GM21717 (cell line): ENCODE results near the gene PRR18.
A peak's percentile ranks its signal among the peaks of the same experiment; 100 is the strongest.

ENCODE experiments used
- ATAC-seq: cut with Tn5 transposase; IDR thresholded peaks from one replicate; pipeline ENCODE4 v1.9.1; 2021; ENCODE audit warnings: mild to moderate bottlenecking, moderate library complexity; ENCODE audit not compliant: unreplicated experiment

Gene PRR18

DNA sequence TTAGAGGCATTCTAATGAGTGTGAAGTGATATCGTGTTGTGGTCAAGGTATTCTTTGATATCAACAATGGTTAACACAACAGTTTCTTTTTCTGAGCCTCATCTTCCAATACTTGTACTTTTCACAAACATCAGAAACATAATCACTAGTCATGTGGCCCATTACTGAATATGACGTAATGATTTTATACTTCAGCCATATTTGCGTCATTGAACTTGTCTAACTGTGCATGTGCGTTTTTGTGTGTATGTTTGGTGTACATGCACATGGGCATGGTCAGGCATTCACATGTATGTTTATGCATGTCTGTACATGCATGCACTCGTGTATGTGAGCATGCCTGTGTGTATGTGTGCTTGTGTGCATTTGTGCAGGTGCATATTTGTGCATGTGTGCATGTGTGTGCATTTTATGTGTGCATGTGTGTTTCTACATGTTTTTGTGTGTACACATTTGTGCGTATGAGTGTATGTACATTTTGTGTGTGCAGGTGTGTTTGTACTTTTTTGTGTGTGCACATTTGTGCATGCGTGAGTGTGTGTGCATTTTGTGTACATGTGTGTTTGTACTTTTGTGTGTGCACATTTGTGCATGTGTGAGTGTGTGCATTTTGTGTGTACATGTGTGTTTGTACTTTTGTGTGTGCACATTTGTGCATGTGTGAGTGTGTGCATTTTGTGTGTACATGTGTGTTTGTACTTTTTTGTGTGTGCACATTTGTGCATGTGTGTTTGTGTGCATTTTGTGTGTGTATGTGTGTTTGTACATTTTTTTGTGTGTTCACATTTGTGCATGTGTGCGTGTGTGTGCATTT lies 29.4 kb downstream of the PRR18 start:
- no peak for ATAC-seq

DNA sequence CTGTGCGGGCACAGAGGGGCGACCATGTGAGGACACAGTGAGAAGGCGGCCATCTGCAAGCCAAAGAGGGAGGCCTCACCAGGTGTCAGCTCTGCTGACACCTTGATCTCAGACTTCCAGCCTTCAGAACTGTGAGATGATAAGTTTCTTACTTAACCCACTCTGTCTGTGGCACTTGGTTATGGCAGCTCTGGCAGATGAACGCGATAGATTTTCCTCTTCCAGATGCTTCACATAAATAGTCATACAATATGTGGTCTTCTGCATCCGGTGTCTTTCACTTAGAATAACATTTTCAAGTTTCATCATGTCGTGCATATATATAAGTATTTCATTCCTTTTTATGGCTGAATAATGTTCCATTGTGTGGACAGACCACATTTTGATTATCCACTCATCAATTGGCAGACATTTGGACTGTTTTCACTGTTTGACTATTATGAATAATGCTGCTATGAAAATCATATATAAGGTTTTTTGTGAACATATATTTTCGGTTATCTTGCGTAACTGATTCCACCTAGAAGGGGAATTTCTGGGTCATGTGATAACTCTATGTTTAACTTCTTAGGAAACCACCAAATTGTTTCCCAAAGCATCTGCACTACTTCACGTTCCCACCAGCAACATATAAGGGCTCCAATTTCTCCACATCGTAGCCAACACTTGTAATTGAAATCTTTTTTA lies 30.2 kb downstream of the PRR18 start:
- no peak for ATAC-seq

- no peak for ATAC-seq
These were observed 31.2 kb downstream of the PRR18 start for GRCh38 chr6:166277018-166277417.

DNA sequence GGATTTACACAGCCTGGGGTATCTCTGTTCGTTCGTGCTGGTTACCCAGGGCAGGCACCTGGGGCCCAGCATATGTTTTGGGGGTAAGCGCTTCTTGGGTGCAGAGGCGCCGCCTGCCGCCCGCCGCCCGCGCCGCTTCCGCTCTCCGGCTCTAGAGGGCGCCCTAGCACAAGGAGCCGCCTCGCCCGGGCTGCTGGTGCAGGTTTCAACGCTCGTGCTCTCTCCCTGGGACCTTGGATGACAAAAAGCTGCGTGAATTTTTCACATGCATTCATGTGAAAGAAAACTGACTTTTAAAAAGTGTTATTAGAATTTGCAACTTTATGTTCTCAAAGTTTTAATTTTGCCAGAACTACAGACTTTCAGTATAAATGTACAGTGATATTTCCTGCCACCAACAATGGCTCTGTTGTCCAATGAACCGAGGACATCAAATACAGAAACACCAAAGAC lies 32.5 kb downstream of the PRR18 start:
- peak; percentile 73 for ATAC-seq

- ATAC-seq = no peak
These were observed 33.3 kb downstream of the PRR18 start for GRCh38 chr6:166274739-166275370.

DNA sequence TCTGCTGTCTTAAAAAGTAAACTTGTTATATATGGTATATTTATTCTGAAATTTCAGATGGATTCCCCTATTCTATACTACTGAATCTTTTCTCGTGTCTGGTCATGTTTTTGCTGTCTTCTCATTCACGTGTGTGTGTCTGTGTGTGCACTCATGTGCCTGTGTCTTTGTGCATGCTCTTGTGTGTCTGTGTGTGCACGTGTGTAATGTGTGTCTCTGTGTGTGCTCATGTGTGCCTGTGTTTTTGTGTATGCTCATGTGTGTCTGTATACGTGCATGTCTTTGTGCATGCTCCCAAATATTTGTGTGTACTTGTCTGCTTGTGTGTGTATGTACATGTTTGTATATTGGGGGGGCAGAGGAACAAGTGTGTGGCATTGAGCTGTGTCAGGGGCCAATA lies 34.0 kb downstream of the PRR18 start:
- no peak for ATAC-seq

DNA sequence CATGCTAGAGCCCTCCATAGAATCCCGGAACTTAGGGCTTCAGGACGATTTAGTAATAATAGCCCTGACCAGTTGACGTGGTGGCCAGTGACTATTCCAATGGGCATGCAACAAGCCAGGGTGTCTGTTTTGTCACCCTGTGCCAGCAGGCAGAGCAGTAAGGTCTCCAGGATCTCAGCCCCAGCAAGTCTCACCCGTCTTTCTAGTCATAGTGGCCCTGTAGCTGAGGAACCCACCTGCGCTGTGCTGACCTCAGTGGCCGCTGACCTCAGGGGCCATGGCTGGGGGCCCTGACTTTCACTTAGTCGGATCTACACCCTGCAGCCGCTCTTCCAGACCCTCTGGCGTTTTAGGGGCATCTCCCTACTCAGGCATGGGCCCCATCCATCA lies 36.8 kb downstream of the PRR18 start:
- no peak for ATAC-seq

- ATAC-seq = no peak
These were observed 37.4 kb downstream of the PRR18 start for GRCh38 chr6:166270706-166271375.

GRCh38 chr6:166269301-166270039 lies 38.7 kb downstream of the PRR18 start:
- ATAC-seq = no peak

DNA sequence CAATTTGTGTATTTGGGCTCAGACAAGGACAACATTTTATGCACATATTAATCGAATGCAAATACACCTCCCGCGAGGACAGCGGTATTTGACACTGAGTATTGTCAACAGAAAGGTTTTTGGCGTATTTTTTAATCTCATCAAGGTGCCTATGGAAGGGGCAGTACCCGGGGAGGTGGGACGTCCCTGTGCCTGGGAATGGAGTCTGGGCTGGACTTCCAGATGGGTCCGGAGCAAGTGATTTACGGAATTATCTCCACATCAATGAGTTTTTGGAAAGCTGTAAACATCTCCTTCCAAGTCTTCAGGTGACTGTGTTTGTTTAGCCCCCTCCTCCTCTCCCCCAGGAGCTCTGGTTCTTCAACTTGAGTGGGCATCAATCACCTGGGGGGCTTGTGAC lies 39.8 kb downstream of the PRR18 start:
- no peak for ATAC-seq

DNA sequence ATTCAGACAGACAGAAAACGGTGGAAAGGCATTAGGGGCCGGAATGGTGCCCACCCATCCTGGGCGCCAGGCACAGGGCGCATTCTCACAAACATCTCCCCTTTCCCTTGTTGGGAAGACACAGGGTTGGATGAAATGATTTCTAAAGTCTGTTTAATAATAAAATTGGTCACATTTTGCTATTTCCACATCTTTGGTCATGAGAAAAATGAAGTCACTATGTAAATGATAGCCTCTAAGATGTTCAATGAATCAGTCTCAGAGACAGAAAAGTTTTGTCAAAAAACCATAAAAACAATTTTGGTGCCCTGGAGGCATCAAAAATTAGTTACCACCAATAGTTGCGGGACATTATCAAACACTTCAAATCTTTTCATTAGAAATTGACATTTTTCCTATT lies 40.7 kb downstream of the PRR18 start:
- no peak for ATAC-seq

- ATAC-seq = no peak
These were observed 41.9 kb downstream of the PRR18 start for GRCh38 chr6:166266336-166266735.

- ATAC-seq = no peak
These were observed 45.3 kb downstream of the PRR18 start for GRCh38 chr6:166262743-166263515.

GRCh38 chr6:166259296-166259977 lies 48.8 kb downstream of the PRR18 start:
- no peak for ATAC-seq

DNA sequence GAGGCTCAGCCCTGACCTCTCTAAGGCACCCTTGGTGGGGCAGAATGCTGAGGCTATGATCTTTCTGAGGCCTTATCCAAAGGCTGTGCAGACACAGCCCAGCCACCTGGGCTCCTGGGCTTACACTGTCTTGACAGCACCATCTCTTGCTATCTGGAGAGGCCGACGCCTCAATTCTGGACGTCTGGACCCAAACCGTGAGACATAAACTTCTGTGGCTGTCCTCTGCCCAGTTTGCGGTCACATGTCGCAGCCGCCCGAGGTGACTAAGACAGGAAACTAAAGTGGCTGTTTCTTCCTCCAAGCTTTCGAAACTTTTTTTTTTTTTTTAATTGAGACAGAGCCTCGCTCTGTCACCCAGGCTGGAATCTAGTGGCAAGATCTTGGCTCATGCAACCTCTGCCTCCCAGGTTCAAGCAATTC lies 49.3 kb downstream of the PRR18 start:
- ATAC-seq = peak; percentile 63

GRCh38 chr6:166257911-166258318 lies 50.3 kb downstream of the PRR18 start:
- ATAC-seq = no peak
